T-cell (primary cell): ENCODE data around the gene KSR1. TPM values are rescaled to one million over a fixed set of nuclear protein-coding genes. Genes with fewer than 3 reads are reported as not detected.
A peak's percentile ranks its signal among the peaks of the same experiment; 100 is the strongest.

Experiments
- ATAC-seq, 4 experiments: fragments of 200-7000 bp in 3 of 4; fragments of 150-1000 bp in 1 of 4; cut with Tn5 transposase; replicated peaks in 1 of 4; 1 replicate in 3 of 4; 2 replicates in 1 of 4; pipeline ENCODE4 v1.10.0; 2021; ENCODE audit warnings: moderate library complexity in 3 of 4, mild to moderate bottlenecking in 2 of 4, moderate number of reproducible peaks in 1 of 4
- CTCF ChIA-PET, 2 donors: fragments of 300-600 bp; sonication (Branson Sonifier 250); formaldehyde crosslinking; loops; one replicate each; lab custom pipeline; 2022; ENCODE audit warnings: antibody characterized with exemption in 2 of 2; lab: Charles Lee
- POLR2A ChIA-PET, 2 donors: fragments of 300-600 bp; sonication (Branson Sonifier 250); formaldehyde crosslinking; loops; one replicate each; lab custom pipeline; 2022; ENCODE audit warnings: antibody characterized with exemption in 2 of 2; lab: Charles Lee
- DNase-seq, 35 experiments: peaks; one replicate each; pipeline versions ENCODE4 v3.0.0 to v3.0.0-alpha.2; 2013 to 2023
- H3K27ac ChIP-seq: one replicate; pipeline ENCODE4 v1.5.1; 2013; ENCODE audit warnings: low read length
- H3K27me3 ChIP-seq, 2 experiments: replicated peaks in 1 of 2; 1 replicate in 1 of 2; 2 replicates in 1 of 2; pipeline versions ENCODE4 v1.6.1 to v1.7.0; 2013; ENCODE audit warnings: low read length in 1 of 2, mixed read lengths in 1 of 2; ENCODE audit not compliant: control insufficient read depth in 2 of 2, insufficient read depth in 2 of 2; ENCODE audit errors: extremely low read depth in 1 of 2
- H3K36me3 ChIP-seq, 2 donors: 1 replicate in 1 of 2; 2 replicates in 1 of 2; pipeline versions ENCODE4 v1.6.1 to v1.7.0; 2013; ENCODE audit warnings: low read length in 1 of 2; ENCODE audit not compliant: control insufficient read depth in 2 of 2, insufficient read depth in 1 of 2; ENCODE audit errors: extremely low read depth in 1 of 2
- H3K4me1 ChIP-seq, 2 experiments: 1 replicate in 1 of 2; 2 replicates in 1 of 2; pipeline versions ENCODE4 v1.6.1 to v1.7.0; 2013; ENCODE audit warnings: low read length in 2 of 2, mixed read lengths in 1 of 2; ENCODE audit not compliant: insufficient read depth in 2 of 2, control insufficient read depth in 1 of 2; ENCODE audit errors: extremely low read depth in 1 of 2
- H3K4me3 ChIP-seq, 2 donors: 1 replicate in 1 of 2; 2 replicates in 1 of 2; pipeline versions ENCODE4 v1.5.1 to v1.7.0; 2013; ENCODE audit warnings: mild to moderate bottlenecking in 2 of 2, low read length in 1 of 2, moderate library complexity in 1 of 2; ENCODE audit not compliant: control insufficient read depth in 1 of 2; ENCODE audit errors: extremely low read depth in 1 of 2
- H3K9me3 ChIP-seq: 2 replicates; pipeline ENCODE4 v1.7.0; 2013
- H3K27ac Mint-ChIP-seq, 2 donors: one replicate each; pipeline ENCODE4 v1.8.0; 2020 to 2021; ENCODE audit warnings: mild to moderate bottlenecking in 2 of 2, mixed read lengths in 2 of 2
- H3K27me3 Mint-ChIP-seq, 2 donors: one replicate each; pipeline ENCODE4 v1.8.0; 2021 to 2022; ENCODE audit warnings: mixed read lengths in 2 of 2
- H3K36me3 Mint-ChIP-seq: one replicate; pipeline ENCODE4 v1.8.0; 2021; ENCODE audit warnings: mixed read lengths
- H3K4me1 Mint-ChIP-seq, 3 donors: one replicate each; pipeline ENCODE4 v1.8.0; 2020 to 2022; ENCODE audit warnings: mixed read lengths in 3 of 3, mild to moderate bottlenecking in 1 of 3
- H3K4me3 Mint-ChIP-seq, 3 donors: one replicate each; pipeline ENCODE4 v1.8.0; 2020 to 2022; ENCODE audit warnings: mild to moderate bottlenecking in 3 of 3, mixed read lengths in 3 of 3, moderate library complexity in 3 of 3
- H3K9me3 Mint-ChIP-seq, 3 donors: one replicate each; pipeline ENCODE4 v1.8.0; 2020 to 2022; ENCODE audit warnings: mixed read lengths in 3 of 3
- WGBS: methylation state at CpG from one replicate; pipeline ENCODE4 v1.1.5; 2013; ENCODE audit warnings: missing lambda C conversion rate; ENCODE audit not compliant: insufficient coverage; 5-methylcytosine and 5-hydroxymethylcytosine counted together
- total RNA-seq, 35 experiments: library from RNA in 6 of 35; stranded (reverse) in 6 of 35; fragments of 120-200 nt in 1 of 35; gene quantifications; one replicate each; pipeline versions ENCODE4 v1.2.1 to v1.2.4 and lab custom pipeline; 2013 to 2026

Gene KSR1
- total RNA-seq, 5 donors from 2014 or later (not counting 1 experiment from before 2014, with no cell fraction given): 26.8 to 35.8 (median 27.6) TPM

GRCh38 chr17:27554152-27554551 is 97.9 kb downstream of the KSR1 start:
- H3K27me3 Mint-ChIP-seq: no peaks in the 10 kb centered on the region
- no peaks in the 10 kb centered on the region for H3K9me3 Mint-ChIP-seq
- H3K27ac ChIP-seq: no peak overlapping the region
- H3K27ac Mint-ChIP-seq: no peak overlapping the region
- POLR2A ChIA-PET: no interaction called here
- H3K36me3 ChIP-seq: peaks cover 0 to 9% of the 10 kb centered on the region in 2 donors
- 99% methylated on average over 10 of the region's 11 CpGs for WGBS
- H3K36me3 Mint-ChIP-seq: peaks cover 41% of the 10 kb centered on the region
- peaks cover 6 to 11% (median 7%) of the 10 kb centered on the region in 3 donors for H3K4me1 Mint-ChIP-seq
- no peaks in the 10 kb centered on the region for H3K27me3 ChIP-seq
- ATAC-seq (no peak), DNase-seq (no peak)
- H3K4me3 Mint-ChIP-seq: no peak overlapping the region
- no peaks in the 10 kb centered on the region for H3K4me1 ChIP-seq
- no peak overlapping the region for H3K4me3 ChIP-seq
- CTCF ChIA-PET: no interaction called here
- H3K9me3 ChIP-seq: no peaks in the 10 kb centered on the region

- CTCF ChIA-PET: no interaction called here
- H3K27me3 ChIP-seq: no peaks in the 10 kb centered on the region
- H3K27ac Mint-ChIP-seq: no peak overlapping the region
- H3K4me1 Mint-ChIP-seq: peaks cover 6 to 11% (median 7%) of the 10 kb centered on the region in 3 donors
- ATAC-seq (no peak), DNase-seq (no peak)
- POLR2A ChIA-PET: no interaction called here
- H3K4me1 ChIP-seq: no peaks in the 10 kb centered on the region
- H3K4me3 Mint-ChIP-seq: no peak overlapping the region
- 98% methylated on average over 6 of the region's 6 CpGs for WGBS
- no peak overlapping the region for H3K4me3 ChIP-seq
- no peaks in the 10 kb centered on the region for H3K27me3 Mint-ChIP-seq
- no peaks in the 10 kb centered on the region for H3K9me3 ChIP-seq
- H3K36me3 Mint-ChIP-seq: peaks cover 48% of the 10 kb centered on the region
- H3K36me3 ChIP-seq: peaks cover 0 to 13% of the 10 kb centered on the region in 2 donors
- H3K9me3 Mint-ChIP-seq: no peaks in the 10 kb centered on the region
- H3K27ac ChIP-seq: no peak overlapping the region
Observed at GRCh38 chr17:27554911-27555310, 98.7 kb downstream of the KSR1 start.

GRCh38 chr17:27555339-27555738 is 99.1 kb downstream of the KSR1 start:
- H3K27me3 Mint-ChIP-seq: no peaks in the 10 kb centered on the region
- H3K27ac ChIP-seq: no peak overlapping the region
- ChIA-PET POLR2A (no interaction called here), CTCF (no interaction called here)
- no peaks in the 10 kb centered on the region for H3K27me3 ChIP-seq
- peaks cover 6 to 11% (median 7%) of the 10 kb centered on the region in 3 donors for H3K4me1 Mint-ChIP-seq
- no peak overlapping the region for H3K4me3 ChIP-seq
- peaks cover 48% of the 10 kb centered on the region for H3K36me3 Mint-ChIP-seq
- ATAC-seq (no peak), DNase-seq (peak in 1 of 35 experiments; percentile 15)
- H3K9me3 Mint-ChIP-seq: no peaks in the 10 kb centered on the region
- H3K4me3 Mint-ChIP-seq: no peak overlapping the region
- no CpG with 5 or more reads among the region's 5 CpGs for WGBS
- H3K36me3 ChIP-seq: peaks cover 0 to 15% of the 10 kb centered on the region in 2 donors
- H3K4me1 ChIP-seq: no peaks in the 10 kb centered on the region
- no peaks in the 10 kb centered on the region for H3K9me3 ChIP-seq
- H3K27ac Mint-ChIP-seq: no peak overlapping the region

GRCh38 chr17:27558341-27558740 is 102.1 kb downstream of the KSR1 start:
- ATAC-seq (no peak), DNase-seq (no peak)
- Mint-ChIP-seq H3K36me3 (peaks cover 36% of the 10 kb centered on the region), H3K9me3 (no peaks in the 10 kb centered on the region), H3K4me3 (no peak overlapping the region), H3K27me3 (no peaks in the 10 kb centered on the region), H3K4me1 (peaks cover 9 to 11% (median 11%) of the 10 kb centered on the region in 3 donors), H3K27ac (no peak overlapping the region)
- 92% methylated on average over 4 of the region's 5 CpGs for WGBS
- ChIA-PET POLR2A (no interaction called here), CTCF (no interaction called here)
- Histone ChIP-seq H3K27me3 (no peaks in the 10 kb centered on the region), H3K9me3 (no peaks in the 10 kb centered on the region), H3K27ac (no peak overlapping the region), H3K4me3 (no peak overlapping the region), H3K4me1 (no peaks in the 10 kb centered on the region), H3K36me3 (peaks cover 0 to 10% of the 10 kb centered on the region in 2 donors)

- Mint-ChIP-seq H3K27ac (no peak overlapping the region), H3K4me3 (no peak overlapping the region), H3K36me3 (peaks cover 35% of the 10 kb centered on the region), H3K9me3 (no peaks in the 10 kb centered on the region), H3K4me1 (peaks cover 13 to 17% (median 14%) of the 10 kb centered on the region in 3 donors), H3K27me3 (no peaks in the 10 kb centered on the region)
- no peak for DNase-seq
- peaks cover 0 to 10% of the 10 kb centered on the region in 2 donors for H3K36me3 ChIP-seq
- no peak overlapping the region for H3K4me3 ChIP-seq
- ChIA-PET CTCF (no interaction called here), POLR2A (no interaction called here)
- H3K27ac ChIP-seq: no peak overlapping the region
- 96% methylated on average over 6 of the region's 12 CpGs for WGBS
- H3K4me1 ChIP-seq: no peaks in the 10 kb centered on the region
- ATAC-seq: no peak
- no peaks in the 10 kb centered on the region for H3K9me3 ChIP-seq
- H3K27me3 ChIP-seq: no peaks in the 10 kb centered on the region
Observed at GRCh38 chr17:27558842-27559505, 102.7 kb downstream of the KSR1 start.

GRCh38 chr17:27559506-27560481 is 103.5 kb downstream of the KSR1 start:
- Mint-ChIP-seq H3K27ac (no peak overlapping the region), H3K27me3 (no peaks in the 10 kb centered on the region)
- POLR2A ChIA-PET: no interaction called here

More at GRCh38 chr17:27559506-27560481, 103.5 kb downstream of the KSR1 start:
- Histone ChIP-seq H3K4me3 (no peak overlapping the region), H3K9me3 (no peaks in the 10 kb centered on the region), H3K27me3 (no peaks in the 10 kb centered on the region), H3K36me3 (peaks cover 0 to 10% of the 10 kb centered on the region in 2 donors), H3K4me1 (peaks cover 0 to 7% of the 10 kb centered on the region in 2 experiments), H3K27ac (no peak overlapping the region)
- CTCF ChIA-PET: interaction anchor here in 1 of 2 donors (0.8 kb wide), 1 partner anchor 40 kb away, joined by 11 read pairs; no protein-coding TSS in a partner anchor
- Mint-ChIP-seq H3K4me3 (no peak overlapping the region), H3K9me3 (no peaks in the 10 kb centered on the region), H3K36me3 (peaks cover 38% of the 10 kb centered on the region), H3K4me1 (peaks cover 17 to 19% (median 18%) of the 10 kb centered on the region in 3 donors)
- ATAC-seq (no peak), DNase-seq (no peak)
- WGBS: 96% methylated on average over 20 of the region's 22 CpGs
